HG03175 (cell line): ENCODE data around the gene TDRD12.
"Not testable (repeated sequence)": the region's sequence is repeated elsewhere in the genome, so short reads cannot be mapped to it uniquely, and the experiment has no call there.

Experiments
- ATAC-seq: cut with Tn5 transposase; IDR thresholded peaks from one replicate; pipeline ENCODE4 v1.9.1; 2021; ENCODE audit warnings: mild to moderate bottlenecking, moderate library complexity; ENCODE audit not compliant: unreplicated experiment

Gene TDRD12

GRCh38 chr19:32746631-32747196 is 27.1 kb downstream of the TDRD12 start:
- not testable (repeated sequence) for ATAC-seq

- no peak for ATAC-seq
Observed at GRCh38 chr19:32748497-32748896, 28.9 kb downstream of the TDRD12 start.

GRCh38 chr19:32748948-32749347 is 29.4 kb downstream of the TDRD12 start:
- ATAC-seq = no peak

- ATAC-seq = no peak
Observed at GRCh38 chr19:32749361-32749760, 29.8 kb downstream of the TDRD12 start.

- ATAC-seq = no peak
Observed at GRCh38 chr19:32750441-32751055, 31.0 kb downstream of the TDRD12 start.

GRCh38 chr19:32751066-32751465 is 31.5 kb downstream of the TDRD12 start:
- no peak for ATAC-seq

- no peak for ATAC-seq
Observed at GRCh38 chr19:32757189-32757588, 37.6 kb downstream of the TDRD12 start.

- ATAC-seq = not testable (repeated sequence)
Observed at GRCh38 chr19:32765365-32765764, 45.8 kb downstream of the TDRD12 start.

- no peak for ATAC-seq
Observed at GRCh38 chr19:32767951-32768679, 48.5 kb downstream of the TDRD12 start.

- no peak for ATAC-seq
Observed at GRCh38 chr19:32771596-32771995, 52.0 kb downstream of the TDRD12 start.

GRCh38 chr19:32773126-32773525 is 53.6 kb downstream of the TDRD12 start:
- ATAC-seq = no peak

- ATAC-seq = no peak
Observed at GRCh38 chr19:32779082-32779481, 59.5 kb downstream of the TDRD12 start.

- ATAC-seq = no peak
Observed at GRCh38 chr19:32781280-32781679, 61.7 kb downstream of the TDRD12 start.

GRCh38 chr19:32782089-32782488 is 62.5 kb downstream of the TDRD12 start:
- not testable (repeated sequence) for ATAC-seq

GRCh38 chr19:32787161-32787813 is 67.7 kb downstream of the TDRD12 start:
- not testable (repeated sequence) for ATAC-seq

GRCh38 chr19:32787895-32788294 is 68.3 kb downstream of the TDRD12 start:
- ATAC-seq = not testable (repeated sequence)

- ATAC-seq = no peak
Observed at GRCh38 chr19:32789429-32789828, 69.9 kb downstream of the TDRD12 start.

GRCh38 chr19:32798201-32798600 is 78.6 kb downstream of the TDRD12 start:
- no peak for ATAC-seq

- no peak for ATAC-seq
Observed at GRCh38 chr19:32800191-32800590, 80.6 kb downstream of the TDRD12 start.

GRCh38 chr19:32800754-32801153 is 81.2 kb downstream of the TDRD12 start:
- ATAC-seq = no peak

GRCh38 chr19:32802840-32803239 is 83.3 kb downstream of the TDRD12 start:
- ATAC-seq = no peak

GRCh38 chr19:32808236-32808635 is 88.7 kb downstream of the TDRD12 start:
- no peak for ATAC-seq
